GM12878 (cell line): ENCODE data around the gene POLR2I. TPM values are rescaled to one million over a fixed set of nuclear protein-coding genes. Genes with fewer than 3 reads are reported as not detected.

Source experiments
- ATAC-seq: fragments of 200-7000 bp; cut with Tn5 transposase; 3 replicates; pipeline ENCODE4 v1.9.1; 2020; ENCODE audit warnings: mild to moderate bottlenecking, moderate library complexity
- BruUV-seq: library from RNA; stranded (reverse); fragments of 400-500 nt; replicated peaks from 2 replicates; lab custom pipeline; 2021; lab: Mats Ljungman, UMichigan
- CTCF ChIA-PET: fragments of 300-600 bp; sonication (Branson Sonifier 250); formaldehyde crosslinking; extraction: SDS; loops from one replicate; lab custom pipeline; 2021; ENCODE audit warnings: inconsistent platforms; lab: Yijun Ruan, JAX
- POLR2A ChIA-PET: fragments of 350-600 bp; formaldehyde crosslinking; extraction: SDS; loops from one replicate; lab custom pipeline; 2021; ENCODE audit warnings: inconsistent platforms; lab: Charles Lee
- RAD21 ChIA-PET: fragments of 300-600 bp; sonication (Branson Sonifier 250); formaldehyde crosslinking; loops from one replicate; lab custom pipeline; 2023; ENCODE audit warnings: antibody characterized with exemption; ENCODE audit not compliant: unreplicated experiment; lab: Charles Lee
- SMC1A ChIA-PET: fragments of 300-600 bp; sonication (Branson Sonifier 250); formaldehyde crosslinking; loops from one replicate; lab custom pipeline; 2023; ENCODE audit not compliant: unreplicated experiment, uncharacterized antibody; lab: Charles Lee
- DNase-seq: peaks from one replicate; pipeline ENCODE4 v3.0.0-alpha.2; 2011; ENCODE audit warnings: low read depth, low spot score
- FAIRE-seq: peaks from 3 replicates; lab custom pipeline; 2011; peaks lifted over from hg19 to GRCh38; lab: Jason Lieb, UNC
- H2AFZ ChIP-seq: 2 replicates; pipeline ENCODE4 v1.6.0; 2011; ENCODE audit warnings: low read depth, low read length, control low read depth; ENCODE audit not compliant: control insufficient read depth
- H3K27ac ChIP-seq: 2 replicates; pipeline ENCODE4 v1.5.1; 2011; ENCODE audit warnings: control low read depth; ENCODE audit not compliant: control insufficient read depth, insufficient read depth
- H3K27me3 ChIP-seq, 2 experiments: replicated peaks in 1 of 2; 2 replicates each; pipeline versions ENCODE4 v1.6.0 to v1.6.1; 2011; ENCODE audit warnings: low read length in 1 of 2; ENCODE audit not compliant: control insufficient read depth in 2 of 2, insufficient read depth in 2 of 2
- H3K36me3 ChIP-seq, 2 experiments: 2 replicates each; pipeline ENCODE4 v1.5.1; 2011; ENCODE audit warnings: low read length in 1 of 2; ENCODE audit not compliant: control insufficient read depth in 2 of 2, insufficient read depth in 2 of 2
- H3K4me1 ChIP-seq: 2 replicates; pipeline ENCODE4 v1.6.1; 2011; ENCODE audit warnings: mild to moderate bottlenecking, low read length, moderate library complexity, mixed read lengths; ENCODE audit not compliant: control insufficient read depth, insufficient read depth
- H3K4me2 ChIP-seq: 2 replicates; pipeline ENCODE4 v1.6.0; 2011; ENCODE audit warnings: control low read depth; ENCODE audit not compliant: control insufficient read depth, insufficient read depth
- H3K4me3 ChIP-seq: fragments of 200-600 bp; sonication (generic); 2 replicates; pipeline ENCODE4 v1.5.1; 2016
- H3K79me2 ChIP-seq: 2 replicates; pipeline ENCODE4 v1.6.0; 2011; ENCODE audit warnings: low read length; ENCODE audit not compliant: control insufficient read depth, insufficient read depth
- H3K9ac ChIP-seq: 2 replicates; pipeline ENCODE4 v1.8.0; 2011; ENCODE audit warnings: low read length, control low read depth, mixed read lengths; ENCODE audit not compliant: control insufficient read depth, insufficient read depth
- H3K9me3 ChIP-seq: replicated peaks from 3 replicates; pipeline ENCODE4 v1.5.1; 2011; ENCODE audit warnings: mild to moderate bottlenecking, low read length; ENCODE audit not compliant: control insufficient read depth, insufficient read depth
- H4K20me1 ChIP-seq: 2 replicates; pipeline ENCODE4 v1.6.0; 2011; ENCODE audit not compliant: control insufficient read depth, insufficient read depth
- MEF2B ChIP-seq: fragments of 450-650 bp; IDR thresholded peaks from 2 replicates; pipeline ENCODE4 v1.6.1; 2018; ENCODE audit warnings: mild to moderate bottlenecking, moderate library complexity; ENCODE audit not compliant: partially characterized antibody, poor library complexity, severe bottlenecking
- POLR2A ChIP-seq: IDR thresholded peaks from 2 replicates; pipeline ENCODE4 v1.6.1; 2011; ENCODE audit warnings: low read depth, mild to moderate bottlenecking, low read length
- SREBF1 ChIP-seq: IDR thresholded peaks from 2 replicates; pipeline ENCODE4 v1.6.1; 2012; ENCODE audit warnings: mild to moderate bottlenecking, low read length
- WRNIP1 ChIP-seq: IDR thresholded peaks from 2 replicates; pipeline ENCODE4 v1.6.1; 2011; ENCODE audit warnings: low read depth, low read length, improper control_type of control experiment, borderline replicate concordance
- WGBS: methylation state at CpG from one replicate; pipeline ENCODE4 v1.1.6; 2016; ENCODE audit warnings: low lambda C conversion rate; ENCODE audit not compliant: insufficient replicate concordance, insufficient coverage; ENCODE audit errors: missing lambda C conversion rate; 5-methylcytosine and 5-hydroxymethylcytosine counted together
- in situ Hi-C: fragments of 300-500 bp; cut with MboI; formaldehyde crosslinking; loops from 9 replicates; pipeline ENCODE4 v1.14.3; 2018; ENCODE audit warnings: mixed read lengths
- intact Hi-C: fragments of 100-400 bp; cut with micrococcal nuclease; formaldehyde crosslinking; loops from one replicate; pipeline ENCODE4 v1.14.2; 2022; ENCODE audit not compliant: unreplicated experiment
- polyA plus RNA-seq, 11 experiments: library from polyadenylated mRNA; depleted of rRNA in 4 of 11; unstranded in 6 of 11; stranded (reverse) in 5 of 11; fragments of >200 nt; fragmentation: Nextera tagmentation in 4 of 11; fragmentation: Illumina TruSeq in 1 of 11; extraction: Ambion mirVana in 4 of 11; extraction: Trizol in 1 of 11; gene quantifications; 1 replicate in 1 of 11; 2 replicates in 10 of 11; pipeline versions ENCODE4 v1.2.1 to v1.2.3, GENCODE V29; 2011 to 2016; ENCODE audit warnings: inconsistent platforms in 2 of 11, missing spikeins in 2 of 11, low read depth in 1 of 11
- total RNA-seq, 4 experiments: library from RNA; depleted of rRNA in 3 of 4; stranded (reverse); fragments of >200 nt in 3 of 4; fragmentation: Illumina TruSeq in 1 of 4; extraction: Trizol in 1 of 4; gene quantifications; 2 replicates each; pipeline versions ENCODE4 v1.2.1 to v1.2.3, GENCODE V29; 2013 to 2021

Gene POLR2I
- total and polyA plus RNA-seq, 10 of the 15 experiments (the other 5 are each of a cell fraction or from before 2014, with no cell fraction given) = 30.9 to 272 (median 202) TPM

GRCh38 chr19:36120092-36120983, 5.7 kb upstream of the POLR2I start:
- no peak overlapping the region for H3K9ac ChIP-seq
- ChIA-PET RAD21 (no interaction called here), CTCF (interaction anchor here (1.8 kb wide), 1 partner anchor 8 kb away, joined by 5 read pairs; no protein-coding TSS in a partner anchor)
- intact Hi-C loops = loop anchor here (10.0 kb wide), 1 partner anchor 1094 kb away; the partner anchor contains the start of genes ZNF383 and ZNF585B
- no peak overlapping the region for H2AFZ ChIP-seq
- H3K27me3 ChIP-seq = no peaks in the 10 kb centered on the region
- in situ Hi-C loops = loop anchor here (10.0 kb wide), 1 partner anchor 974 kb away; no protein-coding TSS in a partner anchor
- TF ChIP-seq POLR2A (0 out of 2 replicates have a peak, but pooled peaks have one; percentile 13), WRNIP1 (no peak)
- TF ChIP-seq, all 136 proteins: peak for 1
- ATAC-seq (no peak), DNase-seq (no peak), FAIRE-seq (no peak)
- no peak overlapping the region for H3K27ac ChIP-seq
- ChIA-PET SMC1A (interaction anchor here (1.3 kb wide), 1 partner anchor 10 kb away, joined by 3 read pairs; no protein-coding TSS in a partner anchor), POLR2A (no interaction called here)
- BruUV-seq = no TSS peak
- 96% methylated on average over 21 of the region's 26 CpGs for WGBS
- H3K79me2 ChIP-seq = peaks cover 13% of the 10 kb centered on the region
- H3K4me1 ChIP-seq = peaks cover 8% of the 10 kb centered on the region
- H3K9me3 ChIP-seq = no peaks in the 10 kb centered on the region
- no peaks in the 10 kb centered on the region for H4K20me1 ChIP-seq
- H3K36me3 ChIP-seq = peaks cover 4 to 7% of the 10 kb centered on the region in 2 experiments
- H3K4me3 ChIP-seq = no peak overlapping the region
- H3K4me2 ChIP-seq = no peak overlapping the region

- Histone ChIP-seq H3K4me3 (peak overlapping the region; percentile 84), H2AFZ (no peak overlapping the region; the same call in 1 of the 2 replicates), H3K9ac (peak overlapping the region; percentile 73), H3K4me1 (peaks cover 9% of the 10 kb centered on the region), H3K9me3 (no peaks in the 10 kb centered on the region), H3K4me2 (peak overlapping the region; percentile 94), H3K36me3 (peaks cover 4 to 7% of the 10 kb centered on the region in 2 experiments), H3K79me2 (peaks cover 24% of the 10 kb centered on the region), H3K27ac (peak overlapping the region; percentile 27; the same call in 1 of the 2 replicates), H4K20me1 (no peaks in the 10 kb centered on the region), H3K27me3 (no peaks in the 10 kb centered on the region)
- DNase-seq = no peak
- no TSS peak for BruUV-seq
- in situ Hi-C loops = loop anchor here (10.0 kb wide), 1 partner anchor 369 kb away; the partner anchor contains the start of gene ZNF566
- ChIA-PET CTCF (interaction anchor here (0.6 to 2.9 kb wide), 3 partner anchors 9 to 22 kb away, joined by 3 to 10 read pairs (median 3); no protein-coding TSS in a partner anchor), POLR2A (interaction anchor here (0.6 to 1.1 kb wide), 2 partner anchors 9 to 17 kb away, joined by 4 read pairs; no protein-coding TSS in a partner anchor), RAD21 (interaction anchor here (1.9 kb wide), 1 partner anchor 55 kb away, joined by 5 read pairs; no protein-coding TSS in a partner anchor), SMC1A (interaction anchor here (2.4 to 2.9 kb wide), 2 partner anchors 11 to 99 kb away, joined by 11 to 12 read pairs; partner anchors contain the start of genes ZNF146 and ZNF565)
- TF ChIP-seq MEF2B (peak; percentile 40), SREBF1 (no peak)
- no peak for FAIRE-seq
- WGBS = 78% methylated on average over 1 of the region's 1 CpG
- intact Hi-C loops = loop anchor here (10.0 kb wide), 1 partner anchor 1259 kb away; the partner anchor contains the start of gene ZNF527
- no peak for ATAC-seq
These were observed 1.6 kb upstream of the POLR2I start for GRCh38 chr19:36116344-36116637.
